AG08396 (cell line): ENCODE results near the gene ATP13A2.

Experiments
- DNase-seq: peaks from one replicate; pipeline ENCODE4 v3.0.0; 2012; ENCODE audit warnings: low spot score, mixed read lengths

Gene ATP13A2

GRCh38 chr1:17011439-17012307 is at the start of gene ATP13A2:
Gene ATP13A2, minus strand, starts transcription at chr1:17011928. Its CDS starts 190 bp downstream, at chr1:17011738.
- DNase-seq, result peak; percentile 91

GRCh38 chr1:17061486-17061885 is 49.8 kb upstream of the ATP13A2 start:
- DNase-seq, result no peak

- no peak for DNase-seq
Observed at GRCh38 chr1:17060306-17060749, 48.6 kb upstream of the ATP13A2 start.

- peak; percentile 78 for DNase-seq
Observed at GRCh38 chr1:17059391-17060305, 47.9 kb upstream of the ATP13A2 start.

GRCh38 chr1:17056551-17056950 is 44.8 kb upstream of the ATP13A2 start:
- no peak for DNase-seq

- no peak for DNase-seq
Observed at GRCh38 chr1:17055801-17056200, 44.1 kb upstream of the ATP13A2 start.

GRCh38 chr1:17053685-17054410 is 42.1 kb upstream of the ATP13A2 start, which contains the start of gene SDHB:
Gene SDHB, minus strand, starts transcription at chr1:17054032. Its CDS starts 13 bp downstream, at chr1:17054019.
- DNase-seq, result peak; percentile 98

- no peak for DNase-seq
Observed at GRCh38 chr1:17053086-17053684, 41.5 kb upstream of the ATP13A2 start.

- DNase-seq, result no peak
Observed at GRCh38 chr1:17052641-17053040, 40.9 kb upstream of the ATP13A2 start.

- no peak for DNase-seq
Observed at GRCh38 chr1:17052038-17052437, 40.3 kb upstream of the ATP13A2 start.

GRCh38 chr1:17047924-17048323 is 36.2 kb upstream of the ATP13A2 start:
- no peak for DNase-seq

- no peak for DNase-seq
Observed at GRCh38 chr1:17046334-17046657, 34.6 kb upstream of the ATP13A2 start.

- peak; percentile 62 for DNase-seq
Observed at GRCh38 chr1:17045634-17046333, 34.1 kb upstream of the ATP13A2 start.

- DNase-seq, result no peak
Observed at GRCh38 chr1:17045150-17045549, 33.4 kb upstream of the ATP13A2 start.

GRCh38 chr1:17043676-17044075 is 31.9 kb upstream of the ATP13A2 start:
- DNase-seq, result no peak

- no peak for DNase-seq
Observed at GRCh38 chr1:17040135-17040534, 28.4 kb upstream of the ATP13A2 start.

- DNase-seq, result no peak
Observed at GRCh38 chr1:17039522-17039921, 27.8 kb upstream of the ATP13A2 start.

GRCh38 chr1:17033481-17033880 is 21.8 kb upstream of the ATP13A2 start:
- DNase-seq, result no peak

- no peak for DNase-seq
Observed at GRCh38 chr1:17032741-17033140, 21.0 kb upstream of the ATP13A2 start.

GRCh38 chr1:17031436-17031835 is 19.7 kb upstream of the ATP13A2 start:
- DNase-seq, result no peak

- no peak for DNase-seq
Observed at GRCh38 chr1:17030206-17030605, 18.5 kb upstream of the ATP13A2 start.
